GM18502 (cell line): Measurements from ENCODE around the gene KDR.

ENCODE experiments used
- ATAC-seq: cut with Tn5 transposase; IDR thresholded peaks from one replicate; pipeline ENCODE4 v1.9.1; 2021; ENCODE audit warnings: mild to moderate bottlenecking; ENCODE audit not compliant: unreplicated experiment, poor library complexity

KDR gene

GRCh38 chr4:55082756-55083155 lies 42.6 kb downstream of the KDR start:
- ATAC-seq, result no peak

- ATAC-seq, result no peak
Measured at GRCh38 chr4:55080174-55080865, 45.1 kb downstream of the KDR start.

DNA sequence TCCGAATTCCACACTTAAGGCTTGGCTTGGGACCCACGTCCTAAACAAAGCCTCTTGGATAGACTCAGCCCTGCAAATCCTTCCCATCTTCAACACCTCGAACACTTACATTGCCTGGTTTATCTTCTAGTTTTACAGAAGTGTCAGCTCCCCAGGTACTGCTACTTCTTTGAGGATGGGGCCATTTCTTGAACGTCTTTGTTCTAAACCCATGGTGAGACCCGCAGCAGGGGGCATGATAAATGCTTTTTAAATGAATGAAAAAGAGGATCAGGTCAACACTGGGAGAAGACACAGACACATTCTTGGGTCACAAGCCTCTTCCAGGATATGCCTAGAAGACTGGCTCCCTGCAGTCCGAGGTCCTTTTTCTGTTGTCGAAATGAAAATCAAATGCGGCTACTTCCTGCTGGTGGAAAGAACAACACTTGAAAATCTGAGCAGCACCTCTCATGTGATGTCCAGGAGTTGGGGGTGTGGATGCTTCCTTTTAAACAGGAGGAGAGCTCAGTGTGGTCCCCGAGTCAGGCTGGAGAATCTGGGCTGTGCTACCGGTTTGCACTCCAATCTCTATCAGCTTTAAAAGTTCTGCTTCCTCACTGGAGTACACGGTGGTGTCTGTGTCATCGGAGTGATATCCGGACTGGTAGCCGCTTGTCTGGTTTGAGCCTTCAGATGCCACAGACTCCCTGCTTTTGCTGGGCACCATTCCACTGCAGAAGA lies 45.8 kb downstream of the KDR start:
- no peak for ATAC-seq

GRCh38 chr4:55078987-55079386 lies 46.4 kb downstream of the KDR start:
- no peak for ATAC-seq

DNA sequence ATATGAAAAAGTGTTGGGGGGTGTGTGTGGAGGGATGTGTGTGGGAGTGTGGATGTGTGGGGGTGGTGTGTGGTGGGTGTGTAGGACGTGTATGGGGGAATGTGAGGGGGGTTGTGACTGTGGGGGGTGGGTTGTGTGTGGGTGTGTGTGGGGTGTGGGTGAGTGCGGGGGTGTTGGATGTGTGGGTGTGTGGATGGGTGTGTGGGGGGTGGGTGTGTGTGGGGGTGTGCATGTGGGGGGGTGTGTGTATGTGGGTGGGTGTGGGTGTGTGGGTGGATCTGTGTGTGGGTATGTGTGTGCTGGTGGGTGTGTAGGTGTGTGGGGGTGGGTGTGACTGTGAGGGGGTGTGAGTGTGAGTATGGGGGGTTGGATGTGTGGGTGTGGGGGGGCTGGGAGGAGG lies 47.8 kb downstream of the KDR start:
- ATAC-seq, result no peak

GRCh38 chr4:55075823-55076716 lies 49.3 kb downstream of the KDR start:
- no peak for ATAC-seq

DNA sequence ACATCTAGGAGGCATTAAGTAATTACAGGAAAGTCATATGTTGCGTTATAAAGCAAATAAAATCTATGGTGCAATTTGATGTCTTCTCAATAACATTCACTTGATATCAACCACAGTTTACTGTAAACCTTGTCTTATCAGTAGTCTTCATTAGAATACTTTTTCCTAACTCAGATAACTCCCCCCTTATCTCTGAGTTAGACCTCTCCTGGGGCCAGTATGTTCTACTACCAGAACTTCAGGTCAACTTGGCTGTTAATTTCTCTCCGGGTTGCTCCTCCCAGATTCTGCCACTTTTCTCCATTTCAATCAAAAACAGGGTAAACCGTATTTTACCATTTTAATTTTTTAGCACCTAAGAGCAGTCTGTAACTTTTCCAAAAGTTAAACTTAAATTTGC lies 50.0 kb downstream of the KDR start:
- no peak for ATAC-seq

GRCh38 chr4:55074386-55074785 lies 51.0 kb downstream of the KDR start:
- ATAC-seq, result no peak

GRCh38 chr4:55071951-55072350 lies 53.4 kb downstream of the KDR start:
- no peak for ATAC-seq

DNA sequence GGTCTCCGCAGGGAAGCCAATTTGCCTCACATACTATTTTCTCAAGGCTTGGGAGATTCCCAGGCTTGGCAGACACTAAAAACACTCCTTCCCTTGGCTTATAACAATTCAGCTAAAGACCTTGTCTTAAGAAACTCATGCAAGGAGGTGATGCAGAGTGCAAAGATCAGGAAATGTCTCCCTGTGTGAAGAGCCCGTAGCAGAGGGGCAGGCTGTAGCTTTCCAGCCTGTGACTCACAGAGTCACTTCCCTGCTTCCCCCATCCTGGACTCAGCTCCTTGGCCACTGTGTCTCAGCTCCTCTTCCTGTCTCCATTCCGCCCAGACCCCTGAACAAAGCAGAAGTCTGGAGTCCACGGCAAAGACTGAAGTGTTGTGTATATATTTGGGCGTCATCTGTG lies 56.1 kb downstream of the KDR start:
- ATAC-seq, result no peak

DNA sequence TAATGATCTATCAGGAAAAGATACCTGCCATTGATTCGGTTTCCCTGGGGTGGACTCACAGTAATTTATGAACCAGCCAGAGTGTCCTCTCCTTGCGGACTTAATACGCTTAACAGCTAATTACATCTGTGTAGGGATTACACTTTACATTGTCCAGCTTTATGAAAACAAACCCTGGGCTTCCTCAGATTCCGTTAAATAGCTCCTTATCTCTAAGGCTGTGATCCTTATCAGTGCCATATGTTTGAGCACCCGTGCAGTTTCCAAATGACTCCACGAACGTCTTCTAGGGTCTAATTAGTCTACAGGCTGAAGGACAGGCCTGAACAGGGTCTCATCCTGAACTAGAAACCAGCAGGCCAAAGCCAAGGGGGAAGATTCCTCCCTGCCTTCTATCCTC lies 56.9 kb downstream of the KDR start:
- no peak for ATAC-seq

GRCh38 chr4:55066018-55066417 lies 59.4 kb downstream of the KDR start:
- no peak for ATAC-seq

GRCh38 chr4:55055529-55055928 lies 69.9 kb downstream of the KDR start:
- no peak for ATAC-seq

- ATAC-seq, result no peak
Measured at GRCh38 chr4:55051532-55051931, 73.9 kb downstream of the KDR start.

DNA sequence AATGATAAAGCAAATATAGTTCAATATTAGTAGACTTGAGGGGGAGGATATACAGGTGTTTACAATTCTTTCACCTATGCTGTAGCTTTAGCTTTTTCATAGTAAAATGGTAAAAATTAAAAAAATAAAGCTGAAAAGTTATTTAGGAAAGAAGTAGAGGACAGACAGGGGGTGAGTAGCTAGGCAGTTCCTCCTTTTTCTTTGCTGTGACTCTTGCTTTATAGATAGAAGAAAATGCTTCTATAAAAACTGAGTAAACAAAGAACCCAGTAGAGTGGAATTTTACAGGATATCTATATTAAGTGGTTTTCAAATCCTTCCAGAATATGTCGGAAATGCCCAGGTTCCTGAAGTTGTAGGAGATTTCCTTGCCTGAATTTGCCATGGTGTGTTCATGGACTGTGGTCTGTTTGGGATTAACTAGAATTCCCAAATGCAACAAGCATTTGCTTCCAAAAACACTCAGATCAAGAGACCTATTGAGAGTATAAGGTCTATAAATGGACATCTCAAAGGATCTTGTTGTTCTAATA lies 74.9 kb downstream of the KDR start:
- ATAC-seq, result no peak

DNA sequence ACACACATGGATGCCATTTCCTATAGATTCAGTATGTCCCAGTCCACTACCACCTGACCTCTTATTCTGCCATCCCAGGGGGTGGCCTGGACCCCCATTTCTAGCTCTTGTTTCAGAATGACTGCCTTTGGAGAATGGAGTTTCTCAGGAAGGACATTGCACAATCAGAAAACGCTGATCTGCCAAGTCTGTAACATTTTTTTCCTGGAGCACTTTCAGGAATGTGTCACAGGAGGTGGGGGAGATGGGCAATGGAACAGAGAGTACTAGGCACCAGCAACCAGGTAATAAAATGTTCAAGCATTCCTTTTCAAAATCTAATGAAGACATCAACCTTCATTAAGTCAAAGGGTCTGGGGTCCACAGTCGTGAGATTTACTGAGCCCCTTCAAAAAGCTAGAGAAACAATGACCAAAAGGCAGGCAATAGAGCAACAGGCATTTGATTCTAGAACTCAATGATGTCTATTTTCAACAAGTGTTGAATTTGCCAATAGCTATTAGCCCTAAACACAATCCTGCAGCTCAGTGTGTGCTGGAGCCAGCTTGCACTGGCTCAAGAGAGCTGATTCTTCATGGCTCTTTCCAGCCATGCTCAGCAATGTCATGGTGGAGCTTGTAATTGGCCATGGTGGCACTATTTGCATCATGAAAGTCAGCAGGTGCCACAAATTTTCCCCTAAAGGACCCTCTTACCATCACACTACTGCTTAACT lies 87.1 kb downstream of the KDR start:
- no peak for ATAC-seq

- no peak for ATAC-seq
Measured at GRCh38 chr4:55037728-55038127, 87.7 kb downstream of the KDR start.

DNA sequence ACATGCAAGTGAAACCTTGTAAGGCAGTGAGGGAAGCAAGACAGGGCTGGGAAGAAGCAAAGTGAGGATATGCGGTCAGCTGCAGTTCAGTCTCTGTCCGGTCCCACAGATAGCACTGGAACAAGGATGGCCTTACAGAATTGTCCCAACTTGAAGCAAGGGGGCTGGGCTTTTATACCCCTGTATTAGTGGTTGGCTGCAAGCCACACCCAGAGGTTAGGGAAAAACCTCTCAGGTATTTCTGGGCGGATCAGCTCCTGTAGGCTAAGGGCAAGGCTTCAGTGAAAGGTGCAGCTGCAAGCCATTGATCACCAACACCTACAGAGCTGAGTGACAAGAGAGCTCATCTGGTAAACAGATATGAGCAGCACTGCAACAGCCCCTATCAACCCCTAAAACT lies 89.0 kb downstream of the KDR start:
- ATAC-seq, result no peak

- ATAC-seq, result no peak
Measured at GRCh38 chr4:55035892-55036291, 89.5 kb downstream of the KDR start.

GRCh38 chr4:55033296-55033695 lies 92.1 kb downstream of the KDR start:
- no peak for ATAC-seq
